Testis (tissue), 3 donors: ENCODE results near the gene MPND. TPM values are rescaled to one million over a fixed set of nuclear protein-coding genes. Genes with fewer than 3 reads are reported as not detected.

Source experiments
- DNase-seq: peaks from one replicate; pipeline ENCODE4 v3.0.0-alpha.2; 2019
- H3K27ac ChIP-seq, 2 donors: fragments of 200-600 bp; sonication (generic); one replicate each; pipeline ENCODE4 v1.5.1; 2019
- H3K27me3 ChIP-seq: fragments of 200-600 bp; sonication (generic); one replicate; pipeline ENCODE4 v1.5.1; 2019
- H3K36me3 ChIP-seq: fragments of 200-600 bp; sonication (generic); one replicate; pipeline ENCODE4 v1.5.1; 2017; ENCODE audit warnings: low read depth; ENCODE audit errors: missing control alignments
- H3K4me1 ChIP-seq: fragments of 200-600 bp; sonication (generic); one replicate; pipeline ENCODE4 v1.5.1; 2019
- H3K4me3 ChIP-seq, 2 donors: fragments of 200-600 bp; sonication (generic); one replicate each; pipeline ENCODE4 v1.5.1; 2017 to 2019
- H3K9me3 ChIP-seq: fragments of 200-600 bp; sonication (generic); one replicate; pipeline ENCODE4 v1.5.1; 2017
- CTCF ChIP-seq, 3 experiments: fragments of 450-650 bp in 2 of 3; fragments of 200-600 bp in 1 of 3; sonication (generic) in 1 of 3; IDR thresholded peaks; one replicate each; pipeline ENCODE4 v1.5.1; 2016 to 2019; ENCODE audit warnings: antibody characterized with exemption in 3 of 3, mild to moderate bottlenecking in 2 of 3, moderate library complexity in 1 of 3
- POLR2A ChIP-seq: fragments of 450-650 bp; IDR thresholded peaks from one replicate; pipeline ENCODE4 v1.6.1; 2017; ENCODE audit warnings: antibody characterized with exemption, mild to moderate bottlenecking, moderate library complexity
- WGBS, 2 donors: methylation state at CpG; one replicate each; pipeline ENCODE4 v1.1.5; 2018; 5-methylcytosine and 5-hydroxymethylcytosine counted together
- intact Hi-C: fragments of 100-400 bp; cut with DNase I; formaldehyde crosslinking; loops from one replicate; pipeline ENCODE4 v1.15.1; 2023; ENCODE audit warnings: low total_unique reads
- polyA plus RNA-seq: library from polyadenylated mRNA; stranded (reverse); fragments of 350-450 nt; fragmentation: Illumina TruSeq; extraction: RNeasy Lipid Tissue Mini Kit (QIAGEN cat#74804); gene quantifications from one replicate; pipeline ENCODE4 v1.2.3, GENCODE V29; 2014; ENCODE audit warnings: low read depth, low replicate concordance; ENCODE audit not compliant: insufficient read depth
- total RNA-seq, 2 donors: library from RNA; depleted of rRNA; stranded (reverse); fragments of >200 nt; gene quantifications; one replicate each; pipeline ENCODE4 v1.2.3, GENCODE V29; 2016

The MPND gene
- total and polyA plus RNA-seq, 3 donors from 2014 or later: 9.1 to 14.3 (median 13.3) TPM

- Histone ChIP-seq H3K27me3 (no peaks in the 10 kb centered on the region), H3K4me1 (no peaks in the 10 kb centered on the region), H3K27ac (no peak overlapping the region), H3K9me3 (no peaks in the 10 kb centered on the region), H3K36me3 (no peaks in the 10 kb centered on the region), H3K4me3 (no peak overlapping the region)
- intact Hi-C loops: no loop called here
- no peak for DNase-seq
- WGBS, 2 donors: 64 to 73% methylated on average over 7 to 16 of the region's 16 CpGs
- no peak for TF ChIP-seq POLR2A
- TF ChIP-seq CTCF (IDR thresholded peaks at IDR 0.05): no peak
Measured at GRCh38 chr19:4305659-4306058, 37.7 kb upstream of the MPND start.

GRCh38 chr19:4310247-4311121, 32.9 kb upstream of the MPND start:
- WGBS, 2 donors: 80 to 92% methylated on average over 15 to 22 of the region's 22 CpGs
- Histone ChIP-seq H3K27ac (no peak overlapping the region), H3K27me3 (no peaks in the 10 kb centered on the region), H3K9me3 (no peaks in the 10 kb centered on the region), H3K4me3 (no peak overlapping the region), H3K4me1 (peaks cover 4% of the 10 kb centered on the region), H3K36me3 (no peaks in the 10 kb centered on the region)
- DNase-seq: peak; percentile 57
- intact Hi-C loops: no loop called here
- TF ChIP-seq CTCF (IDR thresholded peaks at IDR 0.05) (no peak), POLR2A (no peak)

- WGBS, 2 donors: 43 to 61% methylated on average over 12 of the region's 12 CpGs
- H3K9me3 ChIP-seq: no peaks in the 10 kb centered on the region
- H3K4me1 ChIP-seq: peaks cover 4% of the 10 kb centered on the region
- no peaks in the 10 kb centered on the region for H3K27me3 ChIP-seq
- TF ChIP-seq CTCF (IDR thresholded peaks at IDR 0.05): no peak
- TF ChIP-seq POLR2A: no peak
- no peak overlapping the region for H3K27ac ChIP-seq
- H3K36me3 ChIP-seq: no peaks in the 10 kb centered on the region
- peak; percentile 36 for DNase-seq
- no peak overlapping the region for H3K4me3 ChIP-seq
- intact Hi-C loops: no loop called here
Measured at GRCh38 chr19:4313847-4314490, 29.4 kb upstream of the MPND start.

- no peak for DNase-seq
- no peak overlapping the region for H3K4me3 ChIP-seq
- TF ChIP-seq POLR2A (no peak), CTCF (IDR thresholded peaks at IDR 0.05) (no peak)
- no peak overlapping the region for H3K27ac ChIP-seq
- 89 to 92% methylated on average over 9 of the region's 9 CpGs for WGBS, 2 donors
- no peaks in the 10 kb centered on the region for H3K36me3 ChIP-seq
- H3K4me1 ChIP-seq: peaks cover 4% of the 10 kb centered on the region
- intact Hi-C loops: no loop called here
- H3K27me3 ChIP-seq: no peaks in the 10 kb centered on the region
- no peaks in the 10 kb centered on the region for H3K9me3 ChIP-seq
Measured at GRCh38 chr19:4316956-4317355, 26.4 kb upstream of the MPND start.
